B cell (primary cell): ENCODE measurements around the gene ZNF484. TPM values are rescaled to one million over a fixed set of nuclear protein-coding genes. Genes with fewer than 3 reads are reported as not detected.
"Not testable (repeated sequence)": the region's sequence is repeated elsewhere in the genome, so short reads cannot be mapped to it uniquely, and the experiment has no call there.

Source experiments
- ATAC-seq: fragments of 200-7000 bp; cut with Tn5 transposase; one replicate; pipeline ENCODE4 v1.10.0; 2021; ENCODE audit warnings: low read depth, mild to moderate bottlenecking, moderate number of reproducible peaks, moderate library complexity
- CTCF ChIA-PET: fragments of 350-600 bp; sonication (Branson Sonifier 250); formaldehyde crosslinking; loops from one replicate; lab custom pipeline; 2021; ENCODE audit warnings: antibody characterized with exemption, inconsistent platforms; lab: Charles Lee
- POLR2A ChIA-PET: fragments of 350-600 bp; sonication (Branson Sonifier 250); formaldehyde crosslinking; loops from one replicate; lab custom pipeline; 2021; ENCODE audit warnings: antibody characterized with exemption; lab: Charles Lee
- DNase-seq: peaks from one replicate; pipeline ENCODE4 v3.0.0; 2013
- H2AFZ ChIP-seq: 2 replicates; pipeline ENCODE4 v1.6.1; 2012; ENCODE audit warnings: mild to moderate bottlenecking, low read depth, low read length; ENCODE audit not compliant: insufficient read depth, poor library complexity, severe bottlenecking
- H3K27ac ChIP-seq, 2 donors: 1 replicate in 1 of 2; 2 replicates in 1 of 2; pipeline ENCODE4 v1.5.1; 2012 to 2013; ENCODE audit warnings: low read length in 2 of 2, mild to moderate bottlenecking in 2 of 2, moderate library complexity in 1 of 2
- H3K27me3 ChIP-seq, 4 experiments: fragments of 200-600 bp in 1 of 4; sonication (generic) in 1 of 4; replicated peaks in 1 of 4; 1 replicate in 2 of 4; 2 replicates in 2 of 4; pipeline versions ENCODE4 v1.6.1 to v1.7.0; 2013 to 2016; ENCODE audit warnings: low read length in 3 of 4, mild to moderate bottlenecking in 2 of 4, mixed read lengths in 1 of 4, moderate library complexity in 1 of 4; ENCODE audit not compliant: insufficient read depth in 4 of 4, control insufficient read depth in 3 of 4; ENCODE audit errors: control extremely low read depth in 1 of 4
- H3K36me3 ChIP-seq, 2 experiments: replicated peaks in 1 of 2; 1 replicate in 1 of 2; 2 replicates in 1 of 2; pipeline versions ENCODE4 v1.6.1 to v1.7.1; 2013; ENCODE audit warnings: low read length in 1 of 2; ENCODE audit not compliant: insufficient read depth in 2 of 2, control insufficient read depth in 1 of 2; ENCODE audit errors: control extremely low read depth in 1 of 2, extremely low read depth in 1 of 2
- H3K4me1 ChIP-seq, 2 donors: fragments of 200-600 bp in 1 of 2; sonication (generic) in 1 of 2; 1 replicate in 1 of 2; 2 replicates in 1 of 2; pipeline versions ENCODE4 v1.5.1 to v1.6.1; 2013 to 2017; ENCODE audit warnings: low read length in 2 of 2; ENCODE audit not compliant: control insufficient read depth in 2 of 2, insufficient read depth in 2 of 2
- H3K4me2 ChIP-seq: replicated peaks from 2 replicates; pipeline ENCODE3; 2012; ENCODE audit warnings: mild to moderate bottlenecking, low read depth, low read length; ENCODE audit not compliant: poor library complexity, severe bottlenecking
- H3K4me3 ChIP-seq, 5 experiments: fragments of 200-600 bp in 1 of 5; sonication (generic) in 1 of 5; 1 replicate in 3 of 5; 2 replicates in 2 of 5; pipeline versions ENCODE4 v1.5.1 to v1.7.0; 2011 to 2016; ENCODE audit warnings: low read length in 4 of 5, mild to moderate bottlenecking in 4 of 5, low read depth in 2 of 5, control low read depth in 1 of 5, moderate library complexity in 1 of 5; ENCODE audit not compliant: insufficient read depth in 1 of 5; ENCODE audit errors: control extremely low read depth in 1 of 5, extremely low read depth in 1 of 5
- H3K79me2 ChIP-seq: fragments of 200-600 bp; sonication (generic); one replicate; pipeline ENCODE4 v1.6.0; 2016; ENCODE audit warnings: low read length; ENCODE audit not compliant: control insufficient read depth, insufficient read depth
- H3K9ac ChIP-seq: fragments of 200-600 bp; sonication (generic); 2 replicates; pipeline ENCODE4 v1.6.1; 2017; ENCODE audit warnings: mild to moderate bottlenecking, low read length, moderate library complexity
- H3K9me3 ChIP-seq, 3 donors: one replicate each; pipeline versions ENCODE4 v1.6.1 to v1.7.1; 2013; ENCODE audit warnings: low read length in 2 of 3; ENCODE audit not compliant: control insufficient read depth in 2 of 3, insufficient read depth in 1 of 3; ENCODE audit errors: control extremely low read depth in 1 of 3
- H4K20me1 ChIP-seq: 2 replicates; pipeline ENCODE4 v1.6.0; 2012; ENCODE audit warnings: mild to moderate bottlenecking, low read length; ENCODE audit not compliant: insufficient read depth, control insufficient read depth, poor library complexity, severe bottlenecking
- H3K27ac Mint-ChIP-seq: one replicate; pipeline ENCODE4 v1.8.0; 2021; ENCODE audit warnings: mixed read lengths
- H3K27me3 Mint-ChIP-seq: one replicate; pipeline ENCODE4 v1.8.0; 2021; ENCODE audit warnings: mixed read lengths
- H3K4me1 Mint-ChIP-seq: one replicate; pipeline ENCODE4 v1.8.0; 2021; ENCODE audit warnings: mixed read lengths
- H3K4me3 Mint-ChIP-seq: one replicate; pipeline ENCODE4 v1.8.0; 2021; ENCODE audit warnings: mixed read lengths
- H3K9me3 Mint-ChIP-seq: one replicate; pipeline ENCODE4 v1.8.0; 2022; ENCODE audit warnings: mixed read lengths; ENCODE audit not compliant: insufficient read depth
- CTCF ChIP-seq: fragments of 200-600 bp; IDR thresholded peaks from one replicate; pipeline ENCODE4 v1.8.0; 2022; ENCODE audit warnings: antibody characterized with exemption, mild to moderate bottlenecking
- EZH2 ChIP-seq: IDR thresholded peaks from 2 replicates; pipeline ENCODE4 v1.6.1; 2012; ENCODE audit warnings: borderline replicate concordance, low read depth, mild to moderate bottlenecking, moderate library complexity, low read length; ENCODE audit not compliant: insufficient read depth, poor library complexity, severe bottlenecking
- WGBS: methylation state at CpG from one replicate; pipeline ENCODE4 v1.1.5; 2013; ENCODE audit warnings: missing lambda C conversion rate; ENCODE audit not compliant: insufficient coverage; 5-methylcytosine and 5-hydroxymethylcytosine counted together
- intact Hi-C: fragments of 100-400 bp; cut with micrococcal nuclease; formaldehyde crosslinking; loops from one replicate; pipeline ENCODE4 v1.10.0; 2022
- polyA plus RNA-seq: library from polyadenylated mRNA; depleted of rRNA; stranded (reverse); fragments of >200 nt; gene quantifications from 2 replicates; pipeline ENCODE4 v1.2.3, GENCODE V29; 2012
- total RNA-seq, 2 donors: library from RNA; stranded (reverse); fragments of 120-200 nt in 1 of 2; gene quantifications; 1 replicate in 1 of 2; 2 replicates in 1 of 2; pipeline versions ENCODE4 v1.2.3 to v1.2.4, GENCODE V29; 2013 to 2022

The ZNF484 gene
- total and polyA plus RNA-seq, 2 donors (not counting 1 experiment from before 2014, with no cell fraction given) = 2.2 to 22.7 TPM

GRCh38 chr9:92837191-92837590 lies 40.6 kb downstream of the ZNF484 start:
- DNase-seq = no peak
- Histone ChIP-seq H3K9me3 (peaks cover 4 to 48% (median 30%) of the 10 kb centered on the region in 3 donors), H3K4me3 (no peak overlapping the region), H3K27ac (no peak overlapping the region), H3K36me3 (no peaks in the 10 kb centered on the region), H3K27me3 (no peaks in the 10 kb centered on the region), H3K4me2 (no peak overlapping the region), H2AFZ (no peak overlapping the region), H3K4me1 (no peaks in the 10 kb centered on the region), H3K79me2 (no peaks in the 10 kb centered on the region), H3K9ac (no peak overlapping the region), H4K20me1 (no peaks in the 10 kb centered on the region)
- ChIA-PET CTCF (no interaction called here), POLR2A (no interaction called here)
- no peak overlapping the region for H3K27ac Mint-ChIP-seq
- no peak for ATAC-seq
- no peaks in the 10 kb centered on the region for H3K4me1 Mint-ChIP-seq
- no peak overlapping the region for H3K4me3 Mint-ChIP-seq
- 98% methylated on average over 25 of the region's 25 CpGs for WGBS
- peaks cover 28% of the 10 kb centered on the region for H3K9me3 Mint-ChIP-seq
- TF ChIP-seq EZH2 (no peak), CTCF (no peak)
- no peaks in the 10 kb centered on the region for H3K27me3 Mint-ChIP-seq
- intact Hi-C loops = no loop called here

- no peak for ATAC-seq
- no peaks in the 10 kb centered on the region for H3K4me1 Mint-ChIP-seq
- POLR2A ChIA-PET = no interaction called here
- no peak overlapping the region for H3K27ac Mint-ChIP-seq
- TF ChIP-seq CTCF (no peak), EZH2 (no peak)
- H3K9me3 ChIP-seq = peaks cover 0 to 13% (median 7%) of the 10 kb centered on the region in 3 donors
- intact Hi-C loops = no loop called here
- H3K27ac ChIP-seq = no peak overlapping the region
- CTCF ChIA-PET = no interaction called here
- no peaks in the 10 kb centered on the region for H4K20me1 ChIP-seq
- peaks cover 0 to 3% (median 0%) of the 10 kb centered on the region in 4 experiments for H3K27me3 ChIP-seq
- H3K4me3 ChIP-seq = no peak overlapping the region
- peaks cover 15% of the 10 kb centered on the region for H3K27me3 Mint-ChIP-seq
- H3K36me3 ChIP-seq = no peaks in the 10 kb centered on the region
- no peak overlapping the region for H3K9ac ChIP-seq
- H3K9me3 Mint-ChIP-seq = peaks cover 14% of the 10 kb centered on the region
- no peaks in the 10 kb centered on the region for H3K79me2 ChIP-seq
- H3K4me3 Mint-ChIP-seq = no peak overlapping the region
- no peak overlapping the region for H2AFZ ChIP-seq
- DNase-seq = no peak
- no peaks in the 10 kb centered on the region for H3K4me1 ChIP-seq
- WGBS = 90% methylated on average over 1 of the region's 2 CpGs
- no peak overlapping the region for H3K4me2 ChIP-seq
Observed at GRCh38 chr9:92829420-92829819, 48.4 kb downstream of the ZNF484 start.

GRCh38 chr9:92825065-92825464 lies 52.8 kb downstream of the ZNF484 start:
- H3K27ac Mint-ChIP-seq, H3K27ac ChIP-seq, DNase-seq, H3K4me1 Mint-ChIP-seq, H3K9ac ChIP-seq, H2AFZ ChIP-seq, H3K4me3 Mint-ChIP-seq, H3K9me3 ChIP-seq, POLR2A ChIA-PET, H3K4me1 ChIP-seq, H3K36me3 ChIP-seq, intact Hi-C loops, CTCF ChIA-PET, H3K4me2 ChIP-seq, ATAC-seq, H3K4me3 ChIP-seq, H4K20me1 ChIP-seq, H3K79me2 ChIP-seq, H3K9me3 Mint-ChIP-seq: not testable (repeated sequence)
- H3K27me3 ChIP-seq = peaks cover 0 to 11% (median 0%) of the 10 kb centered on the region in 4 experiments
- 80% methylated on average over 1 of the region's 2 CpGs for WGBS
- H3K27me3 Mint-ChIP-seq = peaks cover 23% of the 10 kb centered on the region
